Right atrium auricular region (tissue), 2 donors: ENCODE data around the gene FEZF2. TPM values are rescaled to one million over a fixed set of nuclear protein-coding genes. Genes with fewer than 3 reads are reported as not detected.

Source experiments
- DNase-seq: peaks from one replicate; pipeline ENCODE4 v3.0.0-alpha.2; 2019; ENCODE audit warnings: low spot score
- H3K27ac ChIP-seq, 2 donors: fragments of 200-600 bp; sonication (generic); 1 replicate in 1 of 2; 2 replicates in 1 of 2; pipeline ENCODE4 v1.5.1; 2016 to 2019
- H3K27me3 ChIP-seq, 2 donors: fragments of 200-600 bp; sonication (generic); one replicate each; pipeline versions ENCODE4 v1.5.1 to v1.6.0; 2017 to 2019
- H3K36me3 ChIP-seq: fragments of 200-600 bp; sonication (generic); one replicate; pipeline ENCODE4 v1.5.1; 2016
- H3K4me1 ChIP-seq, 2 donors: fragments of 200-600 bp; sonication (generic); one replicate each; pipeline versions ENCODE4 v1.5.1 to v1.6.0; 2017 to 2019
- H3K4me3 ChIP-seq, 2 donors: fragments of 200-600 bp; sonication (generic); 1 replicate in 1 of 2; 2 replicates in 1 of 2; pipeline ENCODE4 v1.5.1; 2017 to 2019; ENCODE audit warnings: mild to moderate bottlenecking in 1 of 2, moderate library complexity in 1 of 2
- H3K9me3 ChIP-seq, 2 donors: fragments of 200-600 bp; sonication (generic); one replicate each; pipeline ENCODE4 v1.5.1; 2019
- total RNA-seq, 2 donors: library from RNA; depleted of rRNA; stranded (reverse); fragments of >200 nt; gene quantifications; one replicate each; pipeline ENCODE4 v1.1.0, GENCODE V29; 2016
- TF ChIP-seq, protein P1 (sequence below), 2 donors: fragments of 200-600 bp; sonication (generic); IDR thresholded peaks; one replicate each; pipeline ENCODE4 v1.5.1; 2019; ENCODE audit warnings: antibody characterized with exemption in 2 of 2

The FEZF2 gene
- total RNA-seq, 2 donors from 2014 or later: not detected

GRCh38 chr3:62406945-62407344 lies 33.6 kb upstream of the FEZF2 start:
- Histone ChIP-seq H3K36me3 (no peaks in the 10 kb centered on the region), H3K9me3 (no peaks in the 10 kb centered on the region), H3K4me3 (no peak overlapping the region), H3K27ac (no peak overlapping the region), H3K27me3 (no peaks in the 10 kb centered on the region), H3K4me1 (no peaks in the 10 kb centered on the region)
- DNase-seq: no peak
- TF ChIP-seq, protein P1, sequence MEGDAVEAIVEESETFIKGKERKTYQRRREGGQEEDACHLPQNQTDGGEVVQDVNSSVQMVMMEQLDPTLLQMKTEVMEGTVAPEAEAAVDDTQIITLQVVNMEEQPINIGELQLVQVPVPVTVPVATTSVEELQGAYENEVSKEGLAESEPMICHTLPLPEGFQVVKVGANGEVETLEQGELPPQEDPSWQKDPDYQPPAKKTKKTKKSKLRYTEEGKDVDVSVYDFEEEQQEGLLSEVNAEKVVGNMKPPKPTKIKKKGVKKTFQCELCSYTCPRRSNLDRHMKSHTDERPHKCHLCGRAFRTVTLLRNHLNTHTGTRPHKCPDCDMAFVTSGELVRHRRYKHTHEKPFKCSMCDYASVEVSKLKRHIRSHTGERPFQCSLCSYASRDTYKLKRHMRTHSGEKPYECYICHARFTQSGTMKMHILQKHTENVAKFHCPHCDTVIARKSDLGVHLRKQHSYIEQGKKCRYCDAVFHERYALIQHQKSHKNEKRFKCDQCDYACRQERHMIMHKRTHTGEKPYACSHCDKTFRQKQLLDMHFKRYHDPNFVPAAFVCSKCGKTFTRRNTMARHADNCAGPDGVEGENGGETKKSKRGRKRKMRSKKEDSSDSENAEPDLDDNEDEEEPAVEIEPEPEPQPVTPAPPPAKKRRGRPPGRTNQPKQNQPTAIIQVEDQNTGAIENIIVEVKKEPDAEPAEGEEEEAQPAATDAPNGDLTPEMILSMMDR (IDR thresholded peaks at IDR 0.05): no peak

- H3K4me1 ChIP-seq: no peaks in the 10 kb centered on the region
- no peak for DNase-seq
- TF ChIP-seq, protein P1 (IDR thresholded peaks at IDR 0.05): no peak
- H3K36me3 ChIP-seq: no peaks in the 10 kb centered on the region
- no peaks in the 10 kb centered on the region for H3K27me3 ChIP-seq
- H3K4me3 ChIP-seq: no peak overlapping the region
- no peaks in the 10 kb centered on the region for H3K9me3 ChIP-seq
- H3K27ac ChIP-seq: no peak overlapping the region
Measured at GRCh38 chr3:62405566-62405965, 32.2 kb upstream of the FEZF2 start.

GRCh38 chr3:62405135-62405534 lies 31.8 kb upstream of the FEZF2 start:
- Histone ChIP-seq H3K4me1 (no peaks in the 10 kb centered on the region), H3K4me3 (no peak overlapping the region), H3K27me3 (no peaks in the 10 kb centered on the region), H3K27ac (no peak overlapping the region), H3K9me3 (no peaks in the 10 kb centered on the region), H3K36me3 (no peaks in the 10 kb centered on the region)
- TF ChIP-seq, protein P1 (IDR thresholded peaks at IDR 0.05): no peak
- no peak for DNase-seq

DNA sequence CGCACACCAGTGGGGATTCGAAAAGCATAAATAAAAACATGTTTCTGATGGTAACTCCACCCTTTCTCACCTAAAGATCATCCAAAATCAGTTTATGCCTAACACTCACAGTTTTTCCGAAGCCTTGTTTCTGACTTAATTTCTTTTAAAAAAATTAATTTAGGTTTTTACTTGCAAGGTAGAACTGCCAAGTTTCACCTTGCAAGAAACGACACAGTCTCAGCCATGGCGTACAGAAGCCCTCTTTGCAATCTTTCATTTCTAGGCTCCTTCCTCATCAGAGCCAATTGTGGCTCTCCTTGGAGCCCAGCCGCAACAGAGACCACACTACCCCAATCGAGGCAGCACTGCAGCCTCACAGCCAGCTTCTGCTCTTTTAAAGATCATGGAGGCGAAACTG lies 31.0 kb upstream of the FEZF2 start:
- TF ChIP-seq, protein P1 (IDR thresholded peaks at IDR 0.05): no peak
- no peaks in the 10 kb centered on the region for H3K4me1 ChIP-seq
- no peak overlapping the region for H3K4me3 ChIP-seq
- H3K27me3 ChIP-seq: no peaks in the 10 kb centered on the region
- H3K27ac ChIP-seq: no peak overlapping the region
- DNase-seq: no peak
- H3K36me3 ChIP-seq: no peaks in the 10 kb centered on the region
- H3K9me3 ChIP-seq: no peaks in the 10 kb centered on the region

DNA sequence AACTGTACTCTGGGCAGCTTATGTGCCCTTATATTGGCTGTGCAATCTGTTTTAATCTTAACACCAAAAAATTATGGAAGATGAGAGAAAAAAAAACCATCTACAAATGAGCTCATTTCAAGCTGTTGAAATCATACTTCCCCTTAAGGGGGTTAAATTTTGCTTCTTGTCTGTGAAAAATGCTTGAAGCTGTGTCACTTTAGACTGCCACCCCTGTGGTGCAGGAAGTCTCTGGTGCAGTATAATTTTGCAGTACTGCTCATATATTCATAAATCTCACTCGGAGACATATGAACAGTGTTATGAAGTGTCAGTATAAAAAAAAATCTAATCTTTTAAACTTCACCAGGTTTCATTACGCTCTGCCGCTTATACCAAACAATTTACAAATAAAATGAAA lies 30.4 kb upstream of the FEZF2 start:
- H3K9me3 ChIP-seq: no peaks in the 10 kb centered on the region
- no peaks in the 10 kb centered on the region for H3K4me1 ChIP-seq
- no peaks in the 10 kb centered on the region for H3K27me3 ChIP-seq
- no peak overlapping the region for H3K27ac ChIP-seq
- H3K36me3 ChIP-seq: no peaks in the 10 kb centered on the region
- H3K4me3 ChIP-seq: no peak overlapping the region
- TF ChIP-seq, protein P1 (IDR thresholded peaks at IDR 0.05): no peak
- DNase-seq: no peak

- no peaks in the 10 kb centered on the region for H3K36me3 ChIP-seq
- TF ChIP-seq, protein P1 (IDR thresholded peaks at IDR 0.05): no peak
- H3K4me3 ChIP-seq: no peak overlapping the region
- H3K27ac ChIP-seq: no peak overlapping the region
- no peaks in the 10 kb centered on the region for H3K4me1 ChIP-seq
- no peak for DNase-seq
- no peaks in the 10 kb centered on the region for H3K9me3 ChIP-seq
- no peaks in the 10 kb centered on the region for H3K27me3 ChIP-seq
Measured at GRCh38 chr3:62392626-62393292, 19.4 kb upstream of the FEZF2 start.
